IMR-90 (cell line): ENCODE results near the gene NDUFB2. TPM values are rescaled to one million over a fixed set of nuclear protein-coding genes. Genes with fewer than 3 reads are reported as not detected.

Source experiments
- ATAC-seq: fragments of 200-7000 bp; cut with Tn5 transposase; 2 replicates; pipeline ENCODE4 v1.9.1; 2020; ENCODE audit warnings: low read depth, mild to moderate bottlenecking, moderate library complexity
- BruUV-seq: library from RNA; stranded (reverse); fragments of 400-500 nt; replicated peaks from 2 replicates; lab custom pipeline; 2021; lab: Mats Ljungman, UMichigan
- CTCF ChIA-PET: fragments of 300-600 bp; formaldehyde crosslinking; extraction: SDS; loops from one replicate; lab custom pipeline; 2021; ENCODE audit warnings: antibody characterized with exemption; lab: Yijun Ruan, JAX
- POLR2A ChIA-PET: fragments of 300-600 bp; sonication (Branson Sonifier 250); formaldehyde crosslinking; loops from one replicate; lab custom pipeline; 2022; ENCODE audit warnings: antibody characterized with exemption; ENCODE audit not compliant: unreplicated experiment; lab: Charles Lee
- DNase-seq: peaks from one replicate; pipeline ENCODE4 v3.0.0; 2013
- H2AFZ ChIP-seq: replicated peaks from 2 replicates; pipeline ENCODE3; 2013; ENCODE audit warnings: low read length, mild to moderate bottlenecking; ENCODE audit not compliant: poor library complexity
- H2AK5ac ChIP-seq: 2 replicates; pipeline ENCODE4 v1.6.1; 2013; ENCODE audit warnings: low read depth, low read length, inconsistent platforms
- H2AK9ac ChIP-seq: replicated peaks from 2 replicates; pipeline ENCODE3; 2013; ENCODE audit warnings: mild to moderate bottlenecking, low read depth, low read length, moderate library complexity; ENCODE audit not compliant: poor library complexity
- H2BK120ac ChIP-seq: 2 replicates; pipeline ENCODE4 v1.6.1; 2013; ENCODE audit warnings: low read depth, low read length, inconsistent platforms
- H2BK15ac ChIP-seq: 3 replicates; pipeline ENCODE4 v1.6.1; 2013; ENCODE audit warnings: low read depth, low read length, inconsistent platforms
- H2BK20ac ChIP-seq: 2 replicates; pipeline ENCODE4 v1.6.1; 2013; ENCODE audit warnings: low read depth, mild to moderate bottlenecking, inconsistent platforms, low read length, moderate library complexity
- H2BK5ac ChIP-seq: 2 replicates; pipeline ENCODE4 v1.6.1; 2013; ENCODE audit warnings: mild to moderate bottlenecking, low read depth, low read length, inconsistent platforms; ENCODE audit not compliant: poor library complexity, severe bottlenecking
- H3K14ac ChIP-seq: replicated peaks from 2 replicates; pipeline ENCODE4 v1.6.1; 2013; ENCODE audit warnings: low read depth, low read length, inconsistent platforms
- H3K18ac ChIP-seq: 2 replicates; pipeline ENCODE4 v1.6.1; 2013; ENCODE audit warnings: low read depth, low read length, control low read depth
- H3K23ac ChIP-seq: 2 replicates; pipeline ENCODE4 v1.6.1; 2013; ENCODE audit warnings: low read depth, low read length, inconsistent platforms
- H3K27ac ChIP-seq: 2 replicates; pipeline ENCODE4 v1.5.1; 2013; ENCODE audit warnings: mild to moderate bottlenecking, control low read depth, low read length; ENCODE audit not compliant: insufficient read depth
- H3K27me3 ChIP-seq: 2 replicates; pipeline ENCODE4 v1.6.1; 2013; ENCODE audit warnings: low read length; ENCODE audit not compliant: control insufficient read depth, insufficient read depth
- H3K36me3 ChIP-seq: 2 replicates; pipeline ENCODE4 v1.6.1; 2013; ENCODE audit warnings: low read length, mixed read lengths; ENCODE audit not compliant: control insufficient read depth, insufficient read depth
- H3K4ac ChIP-seq: 2 replicates; pipeline ENCODE4 v1.6.1; 2013; ENCODE audit warnings: low read depth, low read length, inconsistent platforms
- H3K4me1 ChIP-seq: 2 replicates; pipeline ENCODE4 v1.6.1; 2013; ENCODE audit warnings: low read length, mixed read lengths; ENCODE audit not compliant: control insufficient read depth, insufficient read depth
- H3K4me2 ChIP-seq: 2 replicates; pipeline ENCODE4 v1.6.1; 2013; ENCODE audit warnings: low read depth, mild to moderate bottlenecking, control low read depth, low read length, moderate library complexity
- H3K4me3 ChIP-seq: 2 replicates; pipeline ENCODE4 v1.5.1; 2013; ENCODE audit warnings: low read depth, mild to moderate bottlenecking, control low read depth, low read length, moderate library complexity; ENCODE audit not compliant: insufficient read depth
- H3K56ac ChIP-seq: 2 replicates; pipeline ENCODE4 v1.6.1; 2013; ENCODE audit warnings: low read length, inconsistent platforms; ENCODE audit not compliant: insufficient read depth; ENCODE audit errors: extremely low read depth
- H3K79me1 ChIP-seq, 2 experiments: 2 replicates each; pipeline ENCODE4 v1.6.1; 2013; ENCODE audit warnings: low read length in 2 of 2, inconsistent platforms in 1 of 2, low read depth in 1 of 2
- H3K9ac ChIP-seq: 2 replicates; pipeline ENCODE4 v1.6.1; 2013; ENCODE audit warnings: low read depth, low read length, control low read depth
- H3K9me1 ChIP-seq: 2 replicates; pipeline ENCODE4 v1.6.1; 2013; ENCODE audit warnings: low read length, inconsistent platforms; ENCODE audit not compliant: insufficient read depth
- H3K9me3 ChIP-seq: 2 replicates; pipeline ENCODE4 v1.6.1; 2013; ENCODE audit warnings: low read length; ENCODE audit not compliant: control insufficient read depth, insufficient read depth
- H4K20me1 ChIP-seq: 2 replicates; pipeline ENCODE4 v1.6.1; 2013; ENCODE audit warnings: low read length, inconsistent platforms; ENCODE audit not compliant: insufficient read depth
- H4K5ac ChIP-seq: 2 replicates; pipeline ENCODE4 v1.6.1; 2013; ENCODE audit warnings: mild to moderate bottlenecking, low read depth, low read length, control low read depth
- H4K8ac ChIP-seq, 2 experiments: 2 replicates each; pipeline ENCODE4 v1.6.1; 2013; ENCODE audit warnings: low read depth in 2 of 2, low read length in 2 of 2, control low read depth in 1 of 2, inconsistent platforms in 1 of 2
- H4K91ac ChIP-seq: 2 replicates; pipeline ENCODE4 v1.6.1; 2013; ENCODE audit warnings: low read depth, low read length, inconsistent platforms; ENCODE audit not compliant: insufficient read depth
- BHLHE40 ChIP-seq: fragments of 150-350 bp; IDR thresholded peaks from 2 replicates; pipeline ENCODE4 v1.6.1; 2016; ENCODE audit warnings: mild to moderate bottlenecking, low read depth, low read length
- CEBPB ChIP-seq: IDR thresholded peaks from 2 replicates; pipeline ENCODE4 v1.6.1; 2012; ENCODE audit warnings: low read depth, low read length, improper control_type of control experiment
- CHD1 ChIP-seq: IDR thresholded peaks from 2 replicates; pipeline ENCODE4 v1.6.1; 2012; ENCODE audit warnings: low read depth, low read length, improper control_type of control experiment
- CTCF ChIP-seq: conservative IDR thresholded peaks from 2 replicates; pipeline ENCODE4 v1.5.1; 2012; ENCODE audit warnings: mild to moderate bottlenecking, low read depth, low read length, improper control_type of control experiment
- ELK1 ChIP-seq: fragments of 150-350 bp; IDR thresholded peaks from 2 replicates; pipeline ENCODE4 v1.6.1; 2016; ENCODE audit warnings: low read depth, mild to moderate bottlenecking, low read length, moderate library complexity, borderline replicate concordance
- FOS ChIP-seq: fragments of 150-350 bp; IDR thresholded peaks from 2 replicates; pipeline ENCODE4 v1.6.1; 2016; ENCODE audit warnings: low read depth, low read length
- MAFK ChIP-seq: IDR thresholded peaks from 2 replicates; pipeline ENCODE4 v1.6.1; 2012; ENCODE audit warnings: low read depth, low read length, improper control_type of control experiment
- MAZ ChIP-seq: IDR thresholded peaks from 2 replicates; pipeline ENCODE4 v1.6.1; 2012; ENCODE audit warnings: low read depth, mild to moderate bottlenecking, low read length, improper control_type of control experiment, moderate library complexity, borderline replicate concordance
- MXI1 ChIP-seq: IDR thresholded peaks from 2 replicates; pipeline ENCODE4 v1.6.1; 2012; ENCODE audit warnings: low read depth, mild to moderate bottlenecking, low read length, moderate library complexity, borderline replicate concordance
- NFE2L2 ChIP-seq: fragments of 150-350 bp; IDR thresholded peaks from 2 replicates; pipeline ENCODE4 v1.6.1; 2016; ENCODE audit warnings: low read depth, mild to moderate bottlenecking, low read length
- POLR2A ChIP-seq: IDR thresholded peaks from 2 replicates; pipeline ENCODE4 v1.6.1; 2012; ENCODE audit warnings: mild to moderate bottlenecking, low read depth, low read length
- RCOR1 ChIP-seq: IDR thresholded peaks from 2 replicates; pipeline ENCODE4 v1.6.1; 2012; ENCODE audit warnings: mild to moderate bottlenecking, low read length, improper control_type of control experiment; ENCODE audit not compliant: insufficient replicate concordance
- RFX5 ChIP-seq: IDR thresholded peaks from 2 replicates; pipeline ENCODE4 v1.8.0; 2012; ENCODE audit warnings: low read depth, mild to moderate bottlenecking, low read length, moderate library complexity
- WGBS, 2 experiments: methylation state at CpG; one replicate each; pipeline versions ENCODE4 v1.1.5 to v1.1.7; 2013; ENCODE audit warnings: missing lambda C conversion rate in 2 of 2; ENCODE audit not compliant: insufficient read length in 1 of 2; ENCODE audit errors: extremely low coverage in 2 of 2; 5-methylcytosine and 5-hydroxymethylcytosine counted together
- dilution Hi-C: fragments of 300-500 bp; cut with HindIII; formaldehyde crosslinking; loops from one replicate; pipeline ENCODE4 v1.14.3; 2018; ENCODE audit warnings: low sequenced_read_pairs; ENCODE audit not compliant: unreplicated experiment
- in situ Hi-C: fragments of 300-500 bp; cut with MboI; formaldehyde crosslinking; loops from 3 replicates; pipeline ENCODE4 v1.14.3; 2019; ENCODE audit warnings: low sequenced_read_pairs, inconsistent platforms, mixed read lengths
- intact Hi-C: fragments of 100-400 bp; cut with micrococcal nuclease; formaldehyde crosslinking; loops from 2 replicates; pipeline ENCODE4 v1.10.0; 2022
- polyA plus RNA-seq, 3 experiments: library from polyadenylated mRNA; depleted of rRNA; stranded (reverse); fragments of >200 nt; gene quantifications; 2 replicates each; pipeline ENCODE4 v1.2.3, GENCODE V29; 2012; ENCODE audit warnings: low replicate concordance in 1 of 3
- total RNA-seq: library from RNA; depleted of rRNA; stranded (reverse); fragments of >200 nt; gene quantifications from 2 replicates; pipeline ENCODE4 v1.2.3, GENCODE V29; 2012

NDUFB2 gene
- total and polyA plus RNA-seq, 2 of the 4 experiments (the other 2 are of a cell fraction) = 81.7 to 143 TPM

DNA sequence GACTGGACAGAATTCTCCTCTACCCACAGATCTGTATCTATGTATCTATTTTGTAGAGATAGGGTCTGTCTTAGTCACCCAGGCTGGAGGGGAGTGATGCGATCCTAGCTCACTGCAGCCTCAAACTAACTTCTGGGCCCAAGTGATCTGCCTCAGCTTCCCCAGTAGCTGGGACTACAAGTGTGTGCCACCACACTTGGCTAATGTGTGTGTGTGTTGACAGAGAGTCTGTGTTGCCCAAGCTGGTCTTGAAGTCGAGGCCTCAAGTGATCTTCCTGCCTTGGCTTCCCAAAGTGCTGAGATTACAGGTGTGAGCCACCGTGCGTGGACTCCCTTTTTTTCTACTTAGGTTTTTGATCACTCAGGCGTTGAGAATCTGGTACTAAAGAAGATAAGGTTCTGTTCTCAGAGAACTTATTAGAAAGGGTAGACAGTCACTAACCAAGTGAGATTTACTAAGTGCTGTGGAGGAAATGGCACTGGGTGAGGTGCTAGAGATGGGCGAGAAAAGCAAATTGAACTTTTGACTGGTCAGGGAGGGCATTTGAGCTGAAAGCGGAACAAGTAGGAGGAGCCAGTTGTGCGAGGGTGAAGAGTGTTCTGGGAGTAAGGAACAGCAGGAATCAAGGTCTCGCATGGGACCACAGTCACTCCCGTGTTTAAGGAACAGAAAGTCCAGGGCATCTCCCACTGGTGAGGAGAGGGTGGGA, 18.0 kb downstream of the NDUFB2 start:
- Histone ChIP-seq H2BK20ac (no peak overlapping the region), H4K91ac (no peak overlapping the region), H2BK5ac (no peak overlapping the region), H2AK5ac (no peak overlapping the region), H2BK15ac (no peak overlapping the region), H3K14ac (no peak overlapping the region), H3K79me1 (no peaks in the 10 kb centered on the region), H4K5ac (no peak overlapping the region), H3K9me1 (0 out of 2 replicates have a peak, but pooled peaks cover 5% of the 10 kb centered on the region), H3K4me1 (no peaks in the 10 kb centered on the region), H3K4me3 (no peak overlapping the region), H3K36me3 (peaks cover 5% of the 10 kb centered on the region; the same call in 1 of the 2 replicates), H3K9ac (no peak overlapping the region), H3K27ac (no peak overlapping the region), H4K8ac (no peak overlapping the region), H2BK120ac (no peak overlapping the region), H2AK9ac (no peak overlapping the region), H2AFZ (no peak overlapping the region), H3K23ac (no peak overlapping the region), H3K56ac (no peak overlapping the region; the same call in 1 of the 2 replicates), H3K18ac (no peak overlapping the region), H4K20me1 (no peaks in the 10 kb centered on the region), H3K4me2 (no peak overlapping the region), H3K4ac (no peak overlapping the region), H3K27me3 (no peaks in the 10 kb centered on the region), H3K9me3 (no peaks in the 10 kb centered on the region)
- no peak for ATAC-seq
- BruUV-seq = no TSS peak
- TF ChIP-seq POLR2A = no peak
- TF ChIP-seq RFX5 = no peak
- TF ChIP-seq ELK1 = no peak
- no peak for TF ChIP-seq FOS
- TF ChIP-seq CHD1 = no peak
- no peak for TF ChIP-seq NFE2L2
- no peak for TF ChIP-seq MAZ
- TF ChIP-seq MXI1 = no peak
- TF ChIP-seq RCOR1 = no peak
- no peak for TF ChIP-seq CEBPB
- TF ChIP-seq BHLHE40 = no peak
- TF ChIP-seq MAFK = no peak
- TF ChIP-seq CTCF = no peak
- dilution Hi-C loops (no loop called here), intact Hi-C loops (no loop called here), in situ Hi-C loops (no loop called here)
- WGBS, 2 experiments = 90% methylated on average over 6 of the region's 10 CpGs; no CpG with 5 or more reads in 1 of the 2 experiments
- no peak for DNase-seq
- ChIA-PET POLR2A (no interaction called here), CTCF (interaction anchor here (0.7 kb wide), 1 partner anchor 1873 kb away, joined by 3 read pairs; no protein-coding TSS in a partner anchor)
